ENCODE data around the gene PARVA. TPM values are rescaled to one million over a fixed set of nuclear protein-coding genes. Genes with fewer than 3 reads are reported as not detected.

The PARVA gene
- total RNA-seq, 2 experiments from 2014 or later = 0.08 to 0.98 TPM

- TF ChIP-seq, protein P1, sequence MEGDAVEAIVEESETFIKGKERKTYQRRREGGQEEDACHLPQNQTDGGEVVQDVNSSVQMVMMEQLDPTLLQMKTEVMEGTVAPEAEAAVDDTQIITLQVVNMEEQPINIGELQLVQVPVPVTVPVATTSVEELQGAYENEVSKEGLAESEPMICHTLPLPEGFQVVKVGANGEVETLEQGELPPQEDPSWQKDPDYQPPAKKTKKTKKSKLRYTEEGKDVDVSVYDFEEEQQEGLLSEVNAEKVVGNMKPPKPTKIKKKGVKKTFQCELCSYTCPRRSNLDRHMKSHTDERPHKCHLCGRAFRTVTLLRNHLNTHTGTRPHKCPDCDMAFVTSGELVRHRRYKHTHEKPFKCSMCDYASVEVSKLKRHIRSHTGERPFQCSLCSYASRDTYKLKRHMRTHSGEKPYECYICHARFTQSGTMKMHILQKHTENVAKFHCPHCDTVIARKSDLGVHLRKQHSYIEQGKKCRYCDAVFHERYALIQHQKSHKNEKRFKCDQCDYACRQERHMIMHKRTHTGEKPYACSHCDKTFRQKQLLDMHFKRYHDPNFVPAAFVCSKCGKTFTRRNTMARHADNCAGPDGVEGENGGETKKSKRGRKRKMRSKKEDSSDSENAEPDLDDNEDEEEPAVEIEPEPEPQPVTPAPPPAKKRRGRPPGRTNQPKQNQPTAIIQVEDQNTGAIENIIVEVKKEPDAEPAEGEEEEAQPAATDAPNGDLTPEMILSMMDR (IDR thresholded peaks at IDR 0.05) = no peak
- H3K27ac Mint-ChIP-seq = no peak overlapping the region
Measured at GRCh38 chr11:12473381-12473780, 96.0 kb downstream of the PARVA start.

GRCh38 chr11:12474871-12475270, 97.5 kb downstream of the PARVA start:
- Mint-ChIP-seq H3K36me3 (ENCODE audit: low read depth) (no peaks in the 10 kb centered on the region), H3K4me1 (ENCODE audit: low read depth) (no peaks in the 10 kb centered on the region), H3K27ac (no peak overlapping the region), H3K27me3 (peaks cover 7% of the 10 kb centered on the region), H3K9me3 (no peaks in the 10 kb centered on the region), H3K4me3 (no peak overlapping the region)
- no peaks in the 10 kb centered on the region for H3K4me1 ChIP-seq (ENCODE audit: insufficient read depth, low read length)
- no peak for DNase-seq
- no peak overlapping the region for H3K27ac ChIP-seq (ENCODE audit: low read depth in 1 of 2, low read length in 2 of 2)
- intact Hi-C loops (cut with DNase I, micrococcal nuclease) = no loop called here
- ATAC-seq (ENCODE audit: poor library complexity) = no peak
- peaks cover 0 to 5% of the 10 kb centered on the region in 2 experiments for H3K9me3 ChIP-seq (ENCODE audit: control insufficient read depth in 1 of 2, insufficient read depth in 1 of 2, low read length in 2 of 2)
- ChIA-PET POLR2A (no interaction called here), CTCF (no interaction called here)
- no peaks in the 10 kb centered on the region for H3K27me3 ChIP-seq (ENCODE audit: control insufficient read depth in 1 of 2, insufficient read depth in 2 of 2, low read length in 2 of 2)
- no peak overlapping the region for H3K4me3 ChIP-seq (ENCODE audit: low read length)
- no peaks in the 10 kb centered on the region for H3K36me3 ChIP-seq (ENCODE audit: insufficient read depth, low read length)
- TF ChIP-seq, protein P1 (IDR thresholded peaks at IDR 0.05) = no peak

More at GRCh38 chr11:12473381-12473780, 96.0 kb downstream of the PARVA start:
- no peaks in the 10 kb centered on the region for H3K36me3 Mint-ChIP-seq (ENCODE audit: low read depth)
- H3K4me3 ChIP-seq (ENCODE audit: low read length) = no peak overlapping the region
- intact Hi-C loops (cut with DNase I, micrococcal nuclease) = no loop called here
- H3K27me3 ChIP-seq (ENCODE audit: control insufficient read depth in 1 of 2, insufficient read depth in 2 of 2, low read length in 2 of 2) = no peaks in the 10 kb centered on the region
- DNase-seq (no peak), ATAC-seq (ENCODE audit: poor library complexity) (no peak)
- no peak overlapping the region for H3K27ac ChIP-seq (ENCODE audit: low read depth in 1 of 2, low read length in 2 of 2)
- H3K9me3 Mint-ChIP-seq = no peaks in the 10 kb centered on the region
- no peaks in the 10 kb centered on the region for H3K4me1 ChIP-seq (ENCODE audit: insufficient read depth, low read length)
- ChIA-PET CTCF (no interaction called here), POLR2A (no interaction called here)
- H3K27me3 Mint-ChIP-seq = peaks cover 7% of the 10 kb centered on the region
- H3K4me3 Mint-ChIP-seq = no peak overlapping the region
- no peaks in the 10 kb centered on the region for H3K4me1 Mint-ChIP-seq (ENCODE audit: low read depth)
- peaks cover 0 to 5% of the 10 kb centered on the region in 2 experiments for H3K9me3 ChIP-seq (ENCODE audit: control insufficient read depth in 1 of 2, insufficient read depth in 1 of 2, low read length in 2 of 2)
- no peaks in the 10 kb centered on the region for H3K36me3 ChIP-seq (ENCODE audit: insufficient read depth, low read length)

- Mint-ChIP-seq H3K27ac (no peak overlapping the region), H3K36me3 (ENCODE audit: low read depth) (no peaks in the 10 kb centered on the region), H3K9me3 (no peaks in the 10 kb centered on the region), H3K4me3 (no peak overlapping the region), H3K27me3 (peaks cover 10% of the 10 kb centered on the region), H3K4me1 (ENCODE audit: low read depth) (no peaks in the 10 kb centered on the region)
- TF ChIP-seq, protein P1 (IDR thresholded peaks at IDR 0.05) = no peak
- peaks cover 0 to 5% of the 10 kb centered on the region in 2 experiments for H3K9me3 ChIP-seq (ENCODE audit: control insufficient read depth in 1 of 2, insufficient read depth in 1 of 2, low read length in 2 of 2)
- intact Hi-C loops (cut with DNase I, micrococcal nuclease) = no loop called here
- DNase-seq (no peak), ATAC-seq (ENCODE audit: poor library complexity) (no peak)
- H3K27ac ChIP-seq (ENCODE audit: low read depth in 1 of 2, low read length in 2 of 2) = no peak overlapping the region
- H3K27me3 ChIP-seq (ENCODE audit: control insufficient read depth in 1 of 2, insufficient read depth in 2 of 2, low read length in 2 of 2) = no peaks in the 10 kb centered on the region
- ChIA-PET POLR2A (no interaction called here), CTCF (no interaction called here)
- H3K4me1 ChIP-seq (ENCODE audit: insufficient read depth, low read length) = no peaks in the 10 kb centered on the region
- no peaks in the 10 kb centered on the region for H3K36me3 ChIP-seq (ENCODE audit: insufficient read depth, low read length)
- no peak overlapping the region for H3K4me3 ChIP-seq (ENCODE audit: low read length)
Measured at GRCh38 chr11:12478743-12479142, 101.4 kb downstream of the PARVA start.

Measured in CD4-positive, alpha-beta T cell (primary cell).